NCI-H82 treated with DMSO at 0.1 percent for 48 hours (cell line): ENCODE data around the gene KRTAP3-1.
"Not testable (repeated sequence)": the region's sequence is repeated elsewhere in the genome, so short reads cannot be mapped to it uniquely, and the experiment has no call there.

Experiments
- DNase-seq: peaks from one replicate; lab custom pipeline; 2025; ENCODE audit not compliant: unreplicated experiment; lab: John Stamatoyannopoulos, UW

KRTAP3-1 gene

GRCh38 chr17:41008811-41009210, at the start of gene KRTAP3-1:
TSS of gene KRTAP3-1 (minus strand) at chr17:41009128. CDS start at chr17:41009074, 54 bp downstream.
- no peak for DNase-seq

- DNase-seq, result no peak
Observed at GRCh38 chr17:41057547-41057946, 48.6 kb upstream of the KRTAP3-1 start.

- DNase-seq, result not testable (repeated sequence)
Observed at GRCh38 chr17:41055130-41055529, 46.2 kb upstream of the KRTAP3-1 start, which contains the start of gene KRTAP2-2. TSS of gene KRTAP2-2 (minus strand) at chr17:41055230. CDS start at chr17:41055211, 19 bp downstream.

GRCh38 chr17:41054556-41054955, 45.6 kb upstream of the KRTAP3-1 start:
- DNase-seq, result not testable (repeated sequence)

GRCh38 chr17:41054025-41054424, 45.1 kb upstream of the KRTAP3-1 start:
- no peak for DNase-seq

- no peak for DNase-seq
Observed at GRCh38 chr17:41052566-41052965, 43.6 kb upstream of the KRTAP3-1 start.

GRCh38 chr17:41049110-41049509, 40.2 kb upstream of the KRTAP3-1 start:
- no peak for DNase-seq

- DNase-seq, result no peak
Observed at GRCh38 chr17:41048441-41048840, 39.5 kb upstream of the KRTAP3-1 start.

- not testable (repeated sequence) for DNase-seq
Observed at GRCh38 chr17:41046735-41047465, 38.0 kb upstream of the KRTAP3-1 start, which contains the start of gene KRTAP2-1. TSS of gene KRTAP2-1 (minus strand) at chr17:41047316. CDS start at chr17:41047267, 49 bp downstream.

- DNase-seq, result no peak
Observed at GRCh38 chr17:41042953-41043352, 34.0 kb upstream of the KRTAP3-1 start.

- DNase-seq, result not testable (repeated sequence)
Observed at GRCh38 chr17:41040783-41041571, 32.0 kb upstream of the KRTAP3-1 start, which contains the start of gene KRTAP1-1. TSS of gene KRTAP1-1 (minus strand) at chr17:41041450. CDS start at chr17:41041397, 53 bp downstream.

GRCh38 chr17:41037853-41038350, 29.0 kb upstream of the KRTAP3-1 start:
- DNase-seq, result no peak

- not testable (repeated sequence) for DNase-seq
Observed at GRCh38 chr17:41034346-41034935, 25.5 kb upstream of the KRTAP3-1 start, which contains the start of gene KRTAP1-3. TSS of gene KRTAP1-3 (minus strand) at chr17:41034874. CDS start at chr17:41034821, 53 bp downstream.

- DNase-seq, result no peak
Observed at GRCh38 chr17:41029633-41030245, 20.8 kb upstream of the KRTAP3-1 start, which contains the start of gene KRTAP1-4. TSS of gene KRTAP1-4 (minus strand) at chr17:41030195. CDS start at chr17:41030078, 117 bp downstream.

GRCh38 chr17:41026715-41027471, 18.0 kb upstream of the KRTAP3-1 start, which contains the start of gene KRTAP1-5:
TSS of gene KRTAP1-5 (minus strand) at chr17:41027208. CDS start at chr17:41027155, 53 bp downstream.
- DNase-seq, result no peak

GRCh38 chr17:41024697-41025096, 15.8 kb upstream of the KRTAP3-1 start:
- DNase-seq, result no peak

- DNase-seq, result no peak
Observed at GRCh38 chr17:41020336-41020735, 11.4 kb upstream of the KRTAP3-1 start.

- DNase-seq, result no peak
Observed at GRCh38 chr17:41019415-41019814, 10.5 kb upstream of the KRTAP3-1 start.

- DNase-seq, result no peak
Observed at GRCh38 chr17:41018541-41018940, 9.6 kb upstream of the KRTAP3-1 start.
